Suppressor macrophage treated with lipopolysaccharide for 4 hours (primary cell): Measurements from ENCODE around the gene BASP1.
"Not testable (repeated sequence)": the region's sequence is repeated elsewhere in the genome, so short reads cannot be mapped to it uniquely, and the experiment has no call there.

Experiments
- DNase-seq: peaks from one replicate; pipeline ENCODE4 v3.0.0-alpha.2; 2020

Gene BASP1

GRCh38 chr5:17217493-17218352 is at the start of gene BASP1:
Gene BASP1 (plus strand): TSS chr5:17217631. CDS start chr5:17275217, 57,586 bp downstream.
- peak; percentile 92 for DNase-seq

- DNase-seq = no peak
Measured at GRCh38 chr5:17169507-17169906, 47.9 kb upstream of the BASP1 start.

GRCh38 chr5:17172791-17173190 is 44.6 kb upstream of the BASP1 start:
- DNase-seq = no peak

GRCh38 chr5:17174965-17175364 is 42.5 kb upstream of the BASP1 start:
- DNase-seq = no peak

- no peak for DNase-seq
Measured at GRCh38 chr5:17177501-17178372, 39.7 kb upstream of the BASP1 start.

- DNase-seq = no peak
Measured at GRCh38 chr5:17178373-17178675, 39.1 kb upstream of the BASP1 start.

- DNase-seq = no peak
Measured at GRCh38 chr5:17180330-17180843, 37.0 kb upstream of the BASP1 start.

GRCh38 chr5:17180864-17181723 is 36.3 kb upstream of the BASP1 start:
- peak; percentile 76 for DNase-seq

GRCh38 chr5:17182494-17182893 is 34.9 kb upstream of the BASP1 start:
- DNase-seq = no peak

- no peak for DNase-seq
Measured at GRCh38 chr5:17182981-17183380, 34.5 kb upstream of the BASP1 start.

GRCh38 chr5:17183831-17184230 is 33.6 kb upstream of the BASP1 start:
- DNase-seq = no peak

GRCh38 chr5:17184588-17184987 is 32.8 kb upstream of the BASP1 start:
- DNase-seq = peak; percentile 79

- DNase-seq = no peak
Measured at GRCh38 chr5:17185349-17185748, 32.1 kb upstream of the BASP1 start.

- DNase-seq = no peak
Measured at GRCh38 chr5:17185773-17186172, 31.7 kb upstream of the BASP1 start.

GRCh38 chr5:17186256-17186655 is 31.2 kb upstream of the BASP1 start:
- no peak for DNase-seq

GRCh38 chr5:17187011-17187785 is 30.2 kb upstream of the BASP1 start:
- DNase-seq = no peak

- DNase-seq = peak; percentile 46
Measured at GRCh38 chr5:17187786-17188170, 29.7 kb upstream of the BASP1 start.

GRCh38 chr5:17189381-17190036 is 27.9 kb upstream of the BASP1 start:
- DNase-seq = peak; percentile 89

GRCh38 chr5:17190242-17190778 is 27.1 kb upstream of the BASP1 start:
- peak; percentile 69 for DNase-seq

GRCh38 chr5:17190799-17191391 is 26.5 kb upstream of the BASP1 start:
- DNase-seq = no peak

- not testable (repeated sequence) for DNase-seq
Measured at GRCh38 chr5:17191574-17191973, 25.9 kb upstream of the BASP1 start.
